Measurements from ENCODE around the gene FNDC3B. TPM values are rescaled to one million over a fixed set of nuclear protein-coding genes. Genes with fewer than 3 reads are reported as not detected.

The FNDC3B gene
- total and polyA plus RNA-seq, 12 donors = 9.7 to 118 (median 85.0) TPM

DNA sequence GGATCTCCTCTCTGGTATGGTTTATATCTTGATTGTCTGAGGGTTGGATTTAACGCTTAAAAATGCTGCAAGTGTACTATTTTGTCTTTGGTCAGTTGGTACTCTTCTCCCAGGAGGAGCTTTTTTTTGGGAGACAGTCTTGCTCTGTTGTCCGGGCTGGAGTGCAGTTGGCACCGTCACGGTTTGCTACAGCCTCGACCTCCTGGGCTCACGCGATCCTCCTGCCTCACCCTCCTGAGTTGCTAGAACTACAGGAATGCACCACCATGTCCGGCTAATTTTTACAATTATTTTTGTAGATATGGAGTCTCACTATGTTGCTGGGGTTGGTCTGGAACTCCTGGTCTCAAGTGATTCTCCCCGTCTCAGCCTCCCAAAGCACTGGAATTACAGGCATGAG lies 89.5 kb downstream of the FNDC3B start:
- Histone ChIP-seq H3K27ac (peak overlapping the region in 7 of 10 donors; percentile 22 to 88 (median 78)), H3K36me3 (peaks cover 0 to 26% (median 4%) of the 10 kb centered on the region in 9 donors), H3K4me3 (no peak overlapping the region), H3K9me3 (no peaks in the 10 kb centered on the region), H3K27me3 (no peaks in the 10 kb centered on the region), H3K4me1 (peaks cover 23 to 98% (median 69%) of the 10 kb centered on the region in 9 donors)
- intact Hi-C loops (cut with DNase I) = loop anchor here in 4 of 10 donors (5.0 to 10.0 kb wide), 5 partner anchors 37 to 92 kb away; partner anchors contain the start of gene FNDC3B (in 1 of the 4)
- DNase-seq (no peak), ATAC-seq (no peak)
- WGBS, 2 donors = 97% methylated on average over 9 of the region's 9 CpGs
- TF ChIP-seq, protein P1, sequence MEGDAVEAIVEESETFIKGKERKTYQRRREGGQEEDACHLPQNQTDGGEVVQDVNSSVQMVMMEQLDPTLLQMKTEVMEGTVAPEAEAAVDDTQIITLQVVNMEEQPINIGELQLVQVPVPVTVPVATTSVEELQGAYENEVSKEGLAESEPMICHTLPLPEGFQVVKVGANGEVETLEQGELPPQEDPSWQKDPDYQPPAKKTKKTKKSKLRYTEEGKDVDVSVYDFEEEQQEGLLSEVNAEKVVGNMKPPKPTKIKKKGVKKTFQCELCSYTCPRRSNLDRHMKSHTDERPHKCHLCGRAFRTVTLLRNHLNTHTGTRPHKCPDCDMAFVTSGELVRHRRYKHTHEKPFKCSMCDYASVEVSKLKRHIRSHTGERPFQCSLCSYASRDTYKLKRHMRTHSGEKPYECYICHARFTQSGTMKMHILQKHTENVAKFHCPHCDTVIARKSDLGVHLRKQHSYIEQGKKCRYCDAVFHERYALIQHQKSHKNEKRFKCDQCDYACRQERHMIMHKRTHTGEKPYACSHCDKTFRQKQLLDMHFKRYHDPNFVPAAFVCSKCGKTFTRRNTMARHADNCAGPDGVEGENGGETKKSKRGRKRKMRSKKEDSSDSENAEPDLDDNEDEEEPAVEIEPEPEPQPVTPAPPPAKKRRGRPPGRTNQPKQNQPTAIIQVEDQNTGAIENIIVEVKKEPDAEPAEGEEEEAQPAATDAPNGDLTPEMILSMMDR (IDR thresholded peaks at IDR 0.05) = no peak

DNA sequence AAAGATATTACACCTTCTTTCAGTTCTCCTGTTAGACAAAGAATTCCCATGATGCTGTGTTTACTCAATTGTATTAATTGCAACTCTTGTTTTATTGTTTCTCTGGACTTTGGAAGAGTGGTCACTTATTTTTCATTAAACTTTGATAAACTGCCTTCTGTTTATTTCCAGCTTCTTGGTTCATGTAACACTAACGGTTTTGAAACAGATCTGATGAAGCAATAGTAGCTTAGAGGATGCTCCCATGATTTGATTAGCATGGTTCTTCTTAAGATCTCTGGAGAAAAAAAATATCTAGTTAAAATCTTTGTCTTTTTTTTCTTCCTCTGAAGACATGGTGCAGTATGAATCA lies 90.1 kb downstream of the FNDC3B start:
- DNase-seq (no peak), ATAC-seq (no peak)
- H3K27me3 ChIP-seq = no peaks in the 10 kb centered on the region
- no peaks in the 10 kb centered on the region for H3K9me3 ChIP-seq
- TF ChIP-seq, protein P1 (IDR thresholded peaks at IDR 0.05) = no peak
- H3K27ac ChIP-seq = peak overlapping the region in 8 of 10 donors; percentile 22 to 88 (median 75)
- peaks cover 0 to 24% (median under 1%) of the 10 kb centered on the region in 9 donors for H3K36me3 ChIP-seq
- intact Hi-C loops (cut with DNase I) = loop anchor here in 4 of 10 donors (5.0 to 10.0 kb wide), 5 partner anchors 37 to 92 kb away; partner anchors contain the start of gene FNDC3B (in 1 of the 4)
- 44 to 63% methylated on average over 1 of the region's 1 CpG for WGBS, 2 donors
- H3K4me1 ChIP-seq = peaks cover 23 to 100% (median 65%) of the 10 kb centered on the region in 9 donors
- H3K4me3 ChIP-seq = no peak overlapping the region

DNA sequence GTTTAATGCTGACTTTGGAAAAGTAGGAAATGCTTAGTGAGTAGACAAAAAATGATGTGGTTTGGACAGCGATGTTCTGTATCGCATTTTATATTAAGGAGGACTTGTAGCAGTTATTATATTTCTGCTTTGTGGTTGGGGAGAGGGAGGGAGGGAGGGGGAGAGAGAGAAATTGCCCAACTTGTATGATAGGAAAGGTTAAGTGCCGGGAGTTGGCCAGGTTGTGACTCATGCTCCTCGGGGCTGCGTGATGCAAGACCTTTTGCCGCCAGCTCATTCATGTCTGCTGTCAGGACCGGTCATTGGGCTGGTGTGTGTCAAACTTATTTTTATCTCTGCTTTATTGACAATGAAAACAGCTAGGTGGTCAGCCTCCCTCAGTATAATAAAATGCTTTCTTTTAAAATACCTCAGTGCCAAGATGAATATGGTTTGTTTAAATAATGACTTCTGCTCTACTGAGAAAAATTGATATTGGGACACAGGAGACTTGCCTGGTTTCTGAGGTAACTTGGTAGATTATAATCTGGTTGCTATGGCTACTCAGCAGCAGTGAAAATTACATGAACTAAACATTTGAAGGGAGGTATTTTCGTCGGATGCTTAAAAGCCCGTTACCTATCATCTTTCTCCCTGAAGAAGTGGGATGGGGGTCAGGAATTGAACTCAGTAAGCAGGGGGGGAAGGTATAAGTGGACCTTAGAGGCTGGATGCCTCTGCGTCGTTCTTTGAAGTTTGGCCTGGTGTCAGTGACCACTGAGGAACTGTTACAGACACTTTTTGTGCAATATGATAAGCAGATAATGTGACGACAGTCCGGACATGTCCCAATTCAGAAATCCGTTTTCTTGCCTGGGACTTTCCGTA lies 90.7 kb downstream of the FNDC3B start:
- peak; percentile 84 to 88 for DNase-seq
- no peak overlapping the region for H3K4me3 ChIP-seq
- H3K9me3 ChIP-seq = no peaks in the 10 kb centered on the region
- H3K27ac ChIP-seq = peak overlapping the region; percentile 19 to 88 (median 72)
- H3K27me3 ChIP-seq = no peaks in the 10 kb centered on the region
- 45 to 51% methylated on average over 16 of the region's 16 CpGs for WGBS, 2 donors
- H3K36me3 ChIP-seq = peaks cover 0 to 24% (median 0%) of the 10 kb centered on the region in 9 donors
- peak; percentile 85 to 96 (median 90) for ATAC-seq
- intact Hi-C loops (cut with DNase I) = loop anchor here in 5 of 10 donors (5.0 to 10.0 kb wide), 5 partner anchors 38 to 93 kb away; partner anchors contain the start of gene FNDC3B (in 1 of the 5)
- TF ChIP-seq, protein P1 (IDR thresholded peaks at IDR 0.05) = no peak
- H3K4me1 ChIP-seq = peaks cover 22 to 100% (median 63%) of the 10 kb centered on the region in 9 donors

DNA sequence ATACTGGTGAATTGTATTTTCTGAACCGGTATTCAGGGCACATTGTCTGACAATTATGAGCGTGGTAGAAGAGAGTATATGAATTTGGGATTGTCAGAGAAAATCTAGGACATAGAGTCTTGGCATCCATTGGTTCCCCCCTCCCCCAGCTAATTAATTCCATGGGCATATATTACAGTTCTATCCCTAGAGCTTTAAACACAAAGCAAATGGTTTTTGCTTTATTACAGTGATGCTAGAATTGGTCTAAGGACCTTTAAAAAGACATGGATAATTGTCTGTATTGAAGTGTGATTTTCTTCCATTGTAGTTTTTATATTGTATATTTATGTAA lies 91.3 kb downstream of the FNDC3B start:
- peaks cover 0 to 24% (median 0%) of the 10 kb centered on the region in 9 donors for H3K36me3 ChIP-seq
- no peak for DNase-seq
- no peaks in the 10 kb centered on the region for H3K9me3 ChIP-seq
- WGBS, 2 donors = 64 to 76% methylated on average over 2 of the region's 2 CpGs
- no peak for ATAC-seq
- TF ChIP-seq, protein P1 (IDR thresholded peaks at IDR 0.05) = no peak
- H3K27me3 ChIP-seq = no peaks in the 10 kb centered on the region
- no peak overlapping the region for H3K4me3 ChIP-seq
- peak overlapping the region; percentile 19 to 88 (median 72) for H3K27ac ChIP-seq
- intact Hi-C loops (cut with DNase I) = loop anchor here in 2 of 10 donors (5.0 to 10.0 kb wide), 2 partner anchors 86 to 88 kb away; no protein-coding TSS in a partner anchor
- peaks cover 19 to 100% (median 63%) of the 10 kb centered on the region in 9 donors for H3K4me1 ChIP-seq

Measured in heart right ventricle (tissue), 16 donors.